Inflammatory macrophage treated with lipopolysaccharide for 4 hours (primary cell): ENCODE measurements around the gene SFMBT2.

ENCODE experiments used
- DNase-seq: peaks from one replicate; pipeline ENCODE4 v3.0.0-alpha.2; 2020

SFMBT2 gene

GRCh38 chr10:7410862-7411670, at the start of gene SFMBT2:
TSS of gene SFMBT2 (minus strand) at chr10:7411034. CDS start at chr10:7381898, 29,136 bp downstream.
- DNase-seq, result peak; percentile 72

GRCh38 chr10:7460006-7460405, 49.2 kb upstream of the SFMBT2 start:
- no peak for DNase-seq

GRCh38 chr10:7458556-7458955, 47.7 kb upstream of the SFMBT2 start:
- DNase-seq, result peak; percentile 83

- peak; percentile 93 for DNase-seq
Observed at GRCh38 chr10:7457478-7458316, 46.9 kb upstream of the SFMBT2 start.

GRCh38 chr10:7449063-7449695, 38.3 kb upstream of the SFMBT2 start:
- DNase-seq, result no peak

- DNase-seq, result peak; percentile 53
Observed at GRCh38 chr10:7445474-7446185, 34.8 kb upstream of the SFMBT2 start.

GRCh38 chr10:7444551-7445121, 33.8 kb upstream of the SFMBT2 start:
- no peak for DNase-seq

GRCh38 chr10:7443036-7443435, 32.2 kb upstream of the SFMBT2 start:
- DNase-seq, result peak; percentile 47

- DNase-seq, result no peak
Observed at GRCh38 chr10:7441403-7442147, 30.7 kb upstream of the SFMBT2 start.

GRCh38 chr10:7439696-7440095, 28.9 kb upstream of the SFMBT2 start:
- DNase-seq, result no peak

GRCh38 chr10:7438196-7438986, 27.6 kb upstream of the SFMBT2 start:
- DNase-seq, result peak; percentile 26

- DNase-seq, result peak; percentile 86
Observed at GRCh38 chr10:7436490-7437100, 25.8 kb upstream of the SFMBT2 start.

- no peak for DNase-seq
Observed at GRCh38 chr10:7435674-7436073, 24.8 kb upstream of the SFMBT2 start.

GRCh38 chr10:7434378-7434777, 23.5 kb upstream of the SFMBT2 start:
- DNase-seq, result no peak

GRCh38 chr10:7433861-7434260, 23.0 kb upstream of the SFMBT2 start:
- DNase-seq, result no peak

- DNase-seq, result no peak
Observed at GRCh38 chr10:7432884-7433726, 22.3 kb upstream of the SFMBT2 start.

GRCh38 chr10:7428673-7429350, 18.0 kb upstream of the SFMBT2 start:
- no peak for DNase-seq

- no peak for DNase-seq
Observed at GRCh38 chr10:7426349-7426748, 15.5 kb upstream of the SFMBT2 start.

GRCh38 chr10:7425691-7426090, 14.9 kb upstream of the SFMBT2 start:
- DNase-seq, result no peak
